HG03457 (cell line): Measurements from ENCODE around the gene BCAS1.
"Not testable (repeated sequence)": the region's sequence is repeated elsewhere in the genome, so short reads cannot be mapped to it uniquely, and the experiment has no call there.

Experiments
- ATAC-seq: cut with Tn5 transposase; IDR thresholded peaks from one replicate; pipeline ENCODE4 v1.9.1; 2021; ENCODE audit warnings: moderate number of reproducible peaks; ENCODE audit not compliant: unreplicated experiment

The BCAS1 gene

DNA sequence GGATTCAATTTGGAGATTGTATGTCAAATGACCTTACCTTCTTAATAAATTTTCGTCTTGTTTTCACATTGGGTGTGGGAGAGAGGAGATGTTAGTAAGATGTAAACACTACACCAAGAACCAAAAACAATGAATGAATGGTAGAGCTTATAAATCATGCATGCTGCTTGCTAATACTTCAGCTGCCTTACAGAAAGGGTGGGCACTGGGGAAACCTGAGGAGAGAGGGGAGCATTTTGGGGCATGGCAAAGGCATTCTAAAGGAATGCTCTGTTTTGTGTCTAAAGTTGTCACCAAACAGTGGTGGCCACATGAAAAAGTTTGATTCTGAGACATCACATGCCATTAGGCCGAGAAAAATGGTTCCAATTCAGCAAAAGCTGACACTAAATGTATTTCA, 80.4 kb downstream of the BCAS1 start:
- ATAC-seq = no peak

DNA sequence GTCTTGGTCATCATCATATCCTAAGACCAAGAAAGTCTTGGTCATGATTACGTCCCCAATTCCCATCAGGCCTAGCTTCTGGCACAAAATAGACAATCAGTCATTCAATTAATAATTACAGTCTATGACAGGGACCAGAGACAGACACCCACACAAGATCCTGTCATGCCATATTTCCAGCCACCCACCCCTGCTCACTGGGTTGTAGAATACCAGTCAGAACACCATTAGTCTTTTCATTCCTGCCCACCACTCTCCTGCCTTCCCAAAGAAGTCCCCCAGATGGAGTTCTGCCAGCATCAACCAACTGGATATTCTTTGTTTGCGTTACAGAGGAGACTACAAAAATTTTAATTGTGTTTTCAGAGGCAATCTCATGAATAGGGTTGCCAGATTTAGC, 81.0 kb downstream of the BCAS1 start:
- no peak for ATAC-seq

DNA sequence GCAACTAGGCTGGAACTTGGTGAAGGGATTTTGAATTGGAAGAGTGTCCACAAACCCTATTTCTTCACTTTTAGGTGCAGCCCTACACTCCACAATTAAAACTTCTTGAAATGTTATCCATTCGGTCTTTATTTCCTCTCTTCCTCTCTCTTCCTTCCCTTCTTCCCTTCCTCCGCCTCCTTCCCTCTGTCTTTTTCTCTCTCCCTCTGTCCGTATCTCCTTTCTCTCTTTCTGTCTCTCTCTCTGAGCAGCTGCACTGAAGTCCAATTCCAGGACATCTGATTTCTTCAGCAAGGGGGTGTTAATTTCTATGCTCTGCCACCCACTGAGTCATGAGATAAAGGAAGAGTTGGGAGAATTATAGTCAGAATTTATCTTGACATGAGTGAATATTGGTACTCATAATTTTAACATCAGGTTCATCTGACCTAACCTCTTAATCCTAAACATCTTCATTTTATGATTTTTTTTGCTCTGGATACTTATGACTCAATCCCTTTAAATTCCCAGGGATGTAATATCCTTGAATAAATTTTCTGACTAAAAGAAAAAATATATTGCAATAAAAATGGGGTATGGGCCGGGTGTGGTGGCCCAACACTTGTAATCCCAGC, 84.2 kb downstream of the BCAS1 start:
- no peak for ATAC-seq

DNA sequence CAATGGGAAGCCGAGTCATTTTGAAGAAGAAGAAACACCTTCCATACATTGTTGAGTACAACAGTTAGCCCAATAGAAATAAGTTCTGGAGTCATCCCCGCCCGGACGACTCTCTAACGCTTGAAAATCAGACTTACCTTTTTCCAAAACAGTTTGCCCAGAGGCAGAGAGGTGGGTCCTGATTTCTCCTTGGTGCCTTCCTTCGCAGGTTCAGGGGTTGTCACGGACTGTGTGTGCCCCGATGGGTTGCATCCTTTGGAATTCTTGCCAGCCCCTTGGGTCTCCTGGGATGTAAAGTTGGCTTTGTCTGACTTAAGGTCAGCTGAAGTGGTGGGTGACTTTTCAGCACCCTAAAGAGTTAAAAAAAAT, 85.3 kb downstream of the BCAS1 start:
- ATAC-seq = no peak

DNA sequence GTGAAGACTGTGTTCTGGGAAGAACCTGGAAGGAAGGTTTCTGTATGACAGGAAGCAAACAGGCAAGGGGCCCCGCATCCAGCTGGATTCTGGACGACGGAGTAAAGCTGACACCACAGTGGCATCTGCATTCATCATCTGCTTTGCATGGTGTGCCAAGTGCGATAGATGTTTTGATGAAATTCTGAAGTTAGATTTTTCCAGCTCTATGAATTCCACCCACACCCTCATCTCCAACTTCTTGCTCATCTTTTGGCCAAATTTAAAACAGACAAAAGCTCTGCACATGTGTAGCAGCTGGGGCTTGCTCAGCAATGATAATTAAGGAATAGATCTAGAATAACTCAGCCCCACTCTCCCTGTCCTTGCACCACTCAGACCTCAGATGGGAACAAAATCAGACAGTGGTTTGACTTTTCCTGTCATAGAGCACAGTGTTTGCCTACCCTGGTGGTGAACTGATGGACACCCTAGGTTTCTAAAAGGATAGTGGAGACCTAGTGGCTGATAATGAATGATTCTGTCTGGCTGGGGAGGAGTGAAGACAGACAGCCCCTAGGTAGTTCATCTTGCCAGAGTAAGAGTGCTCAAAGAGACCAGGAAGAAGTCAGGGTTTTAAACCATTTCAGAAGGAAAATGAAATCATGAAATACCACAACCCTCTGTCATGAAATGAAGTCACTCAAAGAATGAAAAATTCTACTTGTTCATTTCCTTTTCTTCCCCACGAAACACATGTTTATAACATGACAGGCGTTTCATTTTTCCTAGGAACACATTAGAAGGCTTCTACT, 85.8 kb downstream of the BCAS1 start:
- no peak for ATAC-seq

DNA sequence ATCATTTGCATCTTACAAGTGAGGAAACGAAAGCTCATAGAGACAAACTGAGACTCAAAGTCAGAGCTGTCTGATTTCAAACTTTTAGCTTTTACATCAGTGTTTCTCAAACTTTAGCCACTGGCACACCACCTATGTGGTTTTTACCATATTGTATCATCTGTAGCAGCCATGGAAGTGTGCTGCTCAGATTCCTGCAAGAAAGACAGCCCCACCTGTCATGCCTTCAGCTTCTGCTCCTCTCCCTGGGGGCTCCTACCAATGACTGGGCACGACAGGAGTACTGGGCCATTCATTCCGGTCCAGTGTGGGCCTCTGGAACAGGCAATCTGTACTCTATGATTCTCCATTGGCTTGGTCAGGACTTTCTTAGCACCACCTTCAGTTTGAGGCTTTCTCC, 87.0 kb downstream of the BCAS1 start:
- ATAC-seq = no peak

DNA sequence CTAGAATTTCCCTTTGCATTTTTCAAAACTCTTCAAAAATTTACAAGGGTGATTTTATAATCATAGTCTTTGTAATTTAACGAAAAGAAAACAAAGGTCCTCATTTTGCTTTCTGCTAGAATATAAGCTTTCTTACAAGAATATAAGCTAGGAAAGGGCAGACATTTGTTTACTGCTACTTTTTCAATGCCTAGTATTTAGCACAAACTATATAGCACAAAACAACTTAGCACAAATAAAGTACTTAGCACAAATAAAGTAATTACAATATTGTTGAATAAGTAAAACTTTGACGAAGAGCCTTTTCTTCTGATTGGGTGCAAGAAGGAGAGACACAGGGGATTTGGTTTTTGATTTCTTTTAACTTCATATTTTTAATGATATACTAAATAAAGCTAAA, 87.8 kb downstream of the BCAS1 start:
- no peak for ATAC-seq

DNA sequence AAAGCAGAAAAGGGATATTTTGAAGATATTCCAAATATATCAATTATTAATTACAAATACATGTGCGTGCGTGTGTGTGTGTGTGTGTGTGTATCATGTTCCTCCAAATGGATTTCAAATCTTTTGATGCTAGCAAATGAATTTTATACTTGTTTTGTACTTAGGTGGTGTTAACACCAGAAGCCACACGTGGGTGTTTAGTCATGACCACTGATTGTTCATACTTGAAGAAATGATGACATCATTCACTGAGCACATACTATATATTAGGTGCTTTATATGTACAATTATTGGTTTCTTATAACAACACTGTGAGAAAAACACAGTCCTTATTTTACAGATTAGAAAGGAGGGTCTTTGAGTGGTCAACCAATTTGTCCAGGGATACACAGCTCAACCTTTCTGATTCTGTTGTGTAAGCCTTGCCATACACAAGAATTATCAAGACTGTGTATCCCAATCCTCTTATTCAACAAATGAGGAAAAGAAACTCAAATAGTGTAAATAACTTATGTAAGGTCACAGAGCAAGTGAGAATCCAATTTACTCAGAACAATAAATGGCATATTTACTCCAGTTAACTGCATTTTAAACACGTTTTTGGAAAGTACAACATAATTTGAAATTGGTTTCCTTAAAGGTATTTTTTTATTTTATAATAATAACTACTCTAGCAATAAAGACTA, 88.5 kb downstream of the BCAS1 start:
- no peak for ATAC-seq

DNA sequence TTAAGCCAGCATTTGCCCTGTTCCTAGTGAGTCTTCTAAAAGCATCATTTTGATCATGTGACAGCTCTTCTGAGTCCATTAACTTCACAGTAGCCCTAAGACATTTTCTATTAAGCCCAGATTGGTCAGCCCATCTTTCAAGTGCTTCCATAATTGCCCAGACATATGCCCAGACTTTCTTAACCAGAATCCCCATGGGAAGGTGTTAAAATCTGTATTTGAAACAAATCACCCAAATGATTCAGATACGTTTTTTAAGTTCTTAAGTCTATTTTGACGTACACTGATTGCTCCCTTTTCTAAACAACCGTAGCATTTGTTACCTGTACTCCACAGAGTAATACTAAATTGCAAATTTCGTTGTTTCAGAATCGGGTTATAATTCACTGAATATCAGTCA, 89.3 kb downstream of the BCAS1 start:
- no peak for ATAC-seq

DNA sequence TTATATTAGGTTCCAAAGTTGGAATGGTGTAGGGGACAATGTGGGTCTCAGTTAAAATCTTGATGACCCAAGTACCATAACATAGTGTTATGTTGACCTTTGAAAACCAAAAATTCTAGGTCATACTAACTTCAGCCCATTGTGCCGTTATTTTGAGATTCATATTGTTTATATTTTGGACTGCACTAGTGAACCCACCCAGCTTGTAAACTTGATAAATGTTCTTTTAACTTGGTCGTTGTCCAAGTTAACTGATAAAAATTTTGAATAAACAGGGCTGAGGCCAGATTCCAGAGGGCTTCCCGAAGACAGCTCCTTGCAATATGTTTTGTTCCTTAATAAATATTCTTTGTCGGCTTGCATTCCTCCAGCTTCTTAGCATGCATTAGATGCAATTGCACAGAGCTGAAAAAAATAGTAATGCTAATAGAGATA, 90.3 kb downstream of the BCAS1 start:
- no peak for ATAC-seq

DNA sequence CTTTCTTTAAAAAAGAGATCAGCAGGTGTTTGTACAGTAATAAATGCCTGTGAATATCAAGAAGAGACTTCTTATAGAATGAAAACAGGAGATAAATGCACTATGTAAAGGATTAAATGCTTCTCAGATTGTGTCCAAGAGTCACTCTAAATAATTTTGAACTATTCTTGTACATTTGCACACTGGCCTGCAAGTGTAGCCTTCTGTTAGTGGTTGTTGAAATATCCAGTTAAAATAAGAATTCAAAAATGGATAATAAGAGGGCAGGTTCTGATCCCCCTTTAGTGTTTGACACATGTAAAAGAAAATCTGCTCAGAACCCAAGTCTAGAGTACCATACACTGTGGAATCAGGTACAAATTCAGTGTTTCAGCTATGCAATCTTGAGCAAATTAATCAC, 91.9 kb downstream of the BCAS1 start:
- no peak for ATAC-seq

DNA sequence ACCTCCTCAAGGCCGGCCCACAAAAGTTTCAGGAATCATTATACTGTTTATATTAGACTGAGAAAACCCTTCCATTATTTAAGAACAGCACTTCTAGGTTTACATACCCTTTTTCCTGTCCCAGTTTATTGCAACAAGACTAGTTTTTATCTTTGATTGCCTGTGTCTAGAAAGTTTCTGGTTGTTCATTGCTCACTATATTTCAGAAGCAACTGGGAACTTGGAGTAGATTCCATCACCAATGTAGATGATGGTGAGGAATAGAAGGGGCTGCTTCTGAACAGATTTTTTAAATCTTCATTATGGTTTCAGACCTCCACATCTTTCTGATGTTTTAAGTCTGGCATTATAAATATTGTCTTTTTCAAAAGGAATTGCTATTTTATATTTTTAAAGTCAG, 93.0 kb downstream of the BCAS1 start:
- no peak for ATAC-seq

DNA sequence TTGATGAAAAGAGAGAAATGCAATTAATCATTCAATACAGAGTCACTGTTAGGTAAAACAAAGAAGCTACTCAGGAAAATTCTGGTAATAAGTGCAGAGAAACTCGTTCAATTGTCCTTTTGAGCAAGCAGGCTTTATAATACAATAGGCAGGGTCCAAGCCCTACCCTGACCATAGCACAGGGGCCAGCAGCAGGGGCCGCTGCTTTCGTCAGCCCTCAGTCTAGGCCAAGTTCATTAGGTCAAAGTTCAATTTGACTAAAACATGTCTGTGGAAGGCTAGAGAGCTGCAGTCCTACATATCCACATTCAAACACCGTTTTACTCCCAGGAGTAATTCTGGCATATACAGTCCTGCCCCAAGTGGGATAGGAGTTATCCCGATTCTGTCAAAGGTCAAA, 94.6 kb downstream of the BCAS1 start:
- no peak for ATAC-seq

DNA sequence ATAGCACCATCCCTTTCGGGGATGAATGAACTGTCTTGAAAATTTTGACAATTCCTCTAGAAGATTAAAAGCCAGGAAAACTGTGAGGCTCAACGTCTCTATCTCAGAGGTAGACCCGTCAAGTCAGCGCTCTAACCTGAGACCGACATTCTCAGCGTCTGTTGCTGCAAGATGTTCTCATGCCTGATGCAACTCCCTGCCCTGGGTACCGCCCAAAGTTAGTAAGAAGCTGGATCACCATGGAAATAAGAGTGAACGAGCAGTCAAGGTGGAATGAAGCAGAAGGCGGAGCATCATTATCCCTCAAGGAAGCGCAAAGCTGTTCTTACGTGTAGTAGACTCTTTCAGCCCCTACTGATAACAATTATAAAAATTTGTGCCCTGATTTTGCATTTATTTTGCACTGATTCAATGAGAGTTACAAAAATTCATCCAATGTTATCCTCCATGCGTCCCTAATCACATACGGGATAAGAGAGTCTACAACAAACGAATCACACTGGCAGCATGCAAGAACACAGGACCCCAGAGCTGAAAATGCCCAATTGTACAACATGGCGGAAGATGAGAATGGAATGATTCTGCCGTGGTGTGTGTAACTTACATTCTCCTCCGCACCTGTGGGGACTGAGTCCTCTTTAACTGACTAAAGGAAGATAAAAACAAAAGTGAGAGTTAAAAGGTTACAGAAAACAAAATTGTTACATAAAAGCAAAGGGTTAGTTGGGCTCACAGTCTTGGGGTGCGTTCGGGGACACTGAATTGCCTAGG, 95.4 kb downstream of the BCAS1 start:
- ATAC-seq = no peak

DNA sequence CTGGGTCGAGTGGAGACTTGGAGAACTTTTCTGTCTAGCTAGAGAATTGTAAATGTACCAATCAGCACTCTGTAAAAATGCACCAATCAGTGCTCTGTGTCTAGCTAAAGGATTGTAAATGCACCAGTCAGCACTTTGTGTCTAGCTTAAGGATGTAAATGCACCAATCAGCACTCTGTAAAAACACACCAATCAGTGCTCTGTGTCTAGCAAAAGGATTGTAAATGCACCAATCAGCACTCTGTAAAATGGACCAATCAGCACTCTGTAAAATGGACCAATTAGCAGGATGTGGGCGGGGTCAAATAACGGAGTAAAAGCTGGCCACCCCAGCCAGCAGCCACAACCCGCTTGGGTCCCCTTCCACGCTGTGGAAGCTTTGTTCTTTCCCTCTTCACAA, 96.5 kb downstream of the BCAS1 start:
- ATAC-seq = not testable (repeated sequence)

DNA sequence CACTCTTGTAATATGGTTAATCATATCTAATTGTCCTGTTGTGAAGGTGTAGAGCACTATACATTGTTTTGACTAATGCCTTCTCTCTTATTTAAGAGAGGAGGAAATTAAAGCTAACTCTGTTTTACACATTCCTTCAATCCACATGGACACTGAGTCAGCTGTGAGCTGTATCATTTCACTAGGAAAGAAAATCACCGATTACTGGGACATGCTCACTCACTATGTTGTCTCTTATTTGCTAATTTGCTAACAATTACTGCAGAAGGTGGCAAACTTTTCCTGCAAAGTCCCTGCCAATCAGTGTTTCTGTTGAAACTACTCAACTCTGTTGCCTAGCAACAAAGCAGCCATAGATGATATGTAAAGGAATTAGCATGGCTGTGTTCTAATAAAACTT, 98.2 kb downstream of the BCAS1 start:
- ATAC-seq = no peak

DNA sequence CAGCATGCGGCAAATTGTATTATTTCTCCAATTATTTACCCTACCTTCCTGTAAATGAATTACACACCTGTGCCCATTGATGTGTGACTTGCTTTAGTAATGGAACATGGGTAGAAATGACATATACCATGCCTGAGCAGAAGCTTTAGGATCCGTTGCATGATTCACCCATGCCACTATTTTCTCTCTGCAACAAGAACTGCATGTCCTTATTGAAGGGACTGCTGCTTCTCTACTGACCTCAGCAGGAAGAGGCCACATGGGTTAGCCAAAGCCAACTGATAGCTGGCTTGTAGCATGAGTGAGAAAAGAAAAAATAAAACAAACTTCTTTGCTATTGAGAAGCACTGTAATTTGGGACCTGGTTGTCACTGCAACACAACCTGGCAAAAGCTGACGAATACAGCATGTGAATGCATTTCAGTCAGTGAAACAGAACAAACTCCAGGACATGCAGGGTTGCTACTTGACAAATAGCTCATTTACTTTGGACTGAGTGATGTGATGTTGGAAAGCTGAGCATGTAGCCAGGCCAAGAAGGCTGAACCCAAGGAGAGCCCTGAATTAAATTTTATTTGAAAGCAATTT, 99.2 kb downstream of the BCAS1 start:
- no peak for ATAC-seq

DNA sequence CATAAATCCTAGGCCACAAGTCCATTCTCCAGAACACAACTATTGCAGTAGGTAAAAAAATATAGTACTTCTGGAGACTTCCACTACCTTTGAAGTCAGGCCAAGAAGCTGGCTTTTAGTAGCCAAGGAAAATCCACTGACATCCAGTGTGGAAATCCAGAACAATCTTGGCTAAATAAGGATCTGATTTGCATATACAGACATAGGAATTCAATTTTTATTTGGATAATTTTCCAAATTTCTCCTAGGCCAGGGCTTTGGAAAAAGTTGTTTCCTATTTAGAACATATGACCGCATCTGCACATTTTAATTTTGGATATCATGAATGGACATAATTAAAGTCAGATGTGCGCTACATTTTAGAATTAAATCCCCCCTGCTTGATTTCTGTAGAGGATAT, 100.2 kb downstream of the BCAS1 start:
- ATAC-seq = no peak

DNA sequence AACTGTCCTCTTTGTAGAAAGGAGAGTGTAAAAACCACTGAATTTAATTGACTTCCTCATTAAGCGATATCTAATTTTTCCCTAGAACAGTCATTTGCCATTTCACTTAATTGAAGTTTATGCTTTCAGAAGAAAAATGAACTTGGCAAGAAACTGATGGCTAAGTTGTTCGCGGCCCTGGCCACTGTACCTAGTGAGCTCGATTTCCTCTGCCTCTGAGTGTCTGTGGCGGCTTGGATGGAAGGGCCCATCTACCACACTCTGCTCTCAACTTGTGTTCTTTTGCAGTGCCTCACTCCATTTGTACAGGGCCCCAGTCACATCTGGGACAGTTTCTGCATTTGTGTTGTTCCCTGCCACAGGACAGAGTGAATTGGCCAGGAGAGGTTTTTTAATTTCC, 102.9 kb downstream of the BCAS1 start:
- ATAC-seq = no peak

DNA sequence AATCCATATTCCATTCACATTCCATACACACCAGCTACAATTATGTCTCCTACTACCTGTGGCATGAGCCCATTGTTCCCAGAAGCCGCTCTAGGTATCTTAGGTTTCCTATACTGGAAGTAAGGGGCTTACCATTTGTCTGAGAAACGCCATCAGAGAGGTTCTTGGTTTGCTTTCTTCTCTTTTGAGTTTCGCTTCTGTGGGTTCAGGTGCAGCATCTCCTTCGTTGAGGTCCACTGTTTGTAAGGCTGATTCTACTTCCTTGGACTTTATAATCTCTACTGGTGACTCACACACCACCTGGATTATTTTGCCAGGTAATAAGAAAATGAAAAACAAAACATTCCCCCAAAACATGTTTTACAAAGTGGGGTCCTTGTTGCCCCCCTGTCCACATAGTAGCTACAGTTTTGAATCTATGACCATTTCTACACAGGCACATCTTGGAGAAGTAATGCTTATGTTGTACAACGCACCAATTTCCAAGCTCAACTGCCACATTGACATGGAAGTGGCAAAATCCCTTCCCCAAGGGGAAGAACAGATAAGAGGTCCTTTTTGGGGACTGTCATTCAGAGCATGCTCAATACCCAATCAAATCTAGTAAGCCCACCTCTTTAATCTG, 103.5 kb downstream of the BCAS1 start:
- no peak for ATAC-seq
